ENCODE data around the gene IPCEF1. TPM values are rescaled to one million over a fixed set of nuclear protein-coding genes. Genes with fewer than 3 reads are reported as not detected.
"Not testable (repeated sequence)": the region's sequence is repeated elsewhere in the genome, so short reads cannot be mapped to it uniquely, and the experiment has no call there.

IPCEF1 gene
- total and polyA plus RNA-seq, 4 donors, result 0.46 to 2.8 (median 1.3) TPM

- Histone ChIP-seq H3K4me3 (ENCODE audit: low read depth in 1 of 3, low read length in 3 of 3) (no peak overlapping the region), H3K27me3 (ENCODE audit: control insufficient read depth in 4 of 4, insufficient read depth in 4 of 4, low read length in 3 of 4) (no peaks in the 10 kb centered on the region), H3K9me3 (ENCODE audit: control insufficient read depth in 4 of 4, low read length in 3 of 4) (no peaks in the 10 kb centered on the region), H3K9ac (ENCODE audit: low read depth in 1 of 2, low read length in 2 of 2) (no peak overlapping the region), H3K27ac (ENCODE audit: low read depth in 1 of 2, low read length in 2 of 2) (no peak overlapping the region), H3K4me1 (ENCODE audit: control insufficient read depth in 4 of 4, insufficient read depth in 4 of 4, low read length in 3 of 4) (no peaks in the 10 kb centered on the region), H3K36me3 (ENCODE audit: control insufficient read depth in 4 of 4, insufficient read depth in 3 of 4, low read depth in 1 of 4, low read length in 3 of 4) (no peaks in the 10 kb centered on the region)
- 84% methylated on average over 10 of the region's 10 CpGs for WGBS
- TF ChIP-seq EGR1 (IDR thresholded peaks at IDR 0.05; ENCODE audit: low read depth in 2 of 2), result no peak
- TF ChIP-seq GABPA (IDR thresholded peaks at IDR 0.05 in 1 of 2, conservative IDR thresholded peaks at IDR 0.05 in 1 of 2), result no peak
- TF ChIP-seq YY1 (IDR thresholded peaks at IDR 0.05), result no peak
- TF ChIP-seq, protein P1, sequence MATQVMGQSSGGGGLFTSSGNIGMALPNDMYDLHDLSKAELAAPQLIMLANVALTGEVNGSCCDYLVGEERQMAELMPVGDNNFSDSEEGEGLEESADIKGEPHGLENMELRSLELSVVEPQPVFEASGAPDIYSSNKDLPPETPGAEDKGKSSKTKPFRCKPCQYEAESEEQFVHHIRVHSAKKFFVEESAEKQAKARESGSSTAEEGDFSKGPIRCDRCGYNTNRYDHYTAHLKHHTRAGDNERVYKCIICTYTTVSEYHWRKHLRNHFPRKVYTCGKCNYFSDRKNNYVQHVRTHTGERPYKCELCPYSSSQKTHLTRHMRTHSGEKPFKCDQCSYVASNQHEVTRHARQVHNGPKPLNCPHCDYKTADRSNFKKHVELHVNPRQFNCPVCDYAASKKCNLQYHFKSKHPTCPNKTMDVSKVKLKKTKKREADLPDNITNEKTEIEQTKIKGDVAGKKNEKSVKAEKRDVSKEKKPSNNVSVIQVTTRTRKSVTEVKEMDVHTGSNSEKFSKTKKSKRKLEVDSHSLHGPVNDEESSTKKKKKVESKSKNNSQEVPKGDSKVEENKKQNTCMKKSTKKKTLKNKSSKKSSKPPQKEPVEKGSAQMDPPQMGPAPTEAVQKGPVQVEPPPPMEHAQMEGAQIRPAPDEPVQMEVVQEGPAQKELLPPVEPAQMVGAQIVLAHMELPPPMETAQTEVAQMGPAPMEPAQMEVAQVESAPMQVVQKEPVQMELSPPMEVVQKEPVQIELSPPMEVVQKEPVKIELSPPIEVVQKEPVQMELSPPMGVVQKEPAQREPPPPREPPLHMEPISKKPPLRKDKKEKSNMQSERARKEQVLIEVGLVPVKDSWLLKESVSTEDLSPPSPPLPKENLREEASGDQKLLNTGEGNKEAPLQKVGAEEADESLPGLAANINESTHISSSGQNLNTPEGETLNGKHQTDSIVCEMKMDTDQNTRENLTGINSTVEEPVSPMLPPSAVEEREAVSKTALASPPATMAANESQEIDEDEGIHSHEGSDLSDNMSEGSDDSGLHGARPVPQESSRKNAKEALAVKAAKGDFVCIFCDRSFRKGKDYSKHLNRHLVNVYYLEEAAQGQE (IDR thresholded peaks at IDR 0.05), result no peak
- TF ChIP-seq HNF4G (IDR thresholded peaks at IDR 0.05), result no peak
- TF ChIP-seq, protein P2, sequence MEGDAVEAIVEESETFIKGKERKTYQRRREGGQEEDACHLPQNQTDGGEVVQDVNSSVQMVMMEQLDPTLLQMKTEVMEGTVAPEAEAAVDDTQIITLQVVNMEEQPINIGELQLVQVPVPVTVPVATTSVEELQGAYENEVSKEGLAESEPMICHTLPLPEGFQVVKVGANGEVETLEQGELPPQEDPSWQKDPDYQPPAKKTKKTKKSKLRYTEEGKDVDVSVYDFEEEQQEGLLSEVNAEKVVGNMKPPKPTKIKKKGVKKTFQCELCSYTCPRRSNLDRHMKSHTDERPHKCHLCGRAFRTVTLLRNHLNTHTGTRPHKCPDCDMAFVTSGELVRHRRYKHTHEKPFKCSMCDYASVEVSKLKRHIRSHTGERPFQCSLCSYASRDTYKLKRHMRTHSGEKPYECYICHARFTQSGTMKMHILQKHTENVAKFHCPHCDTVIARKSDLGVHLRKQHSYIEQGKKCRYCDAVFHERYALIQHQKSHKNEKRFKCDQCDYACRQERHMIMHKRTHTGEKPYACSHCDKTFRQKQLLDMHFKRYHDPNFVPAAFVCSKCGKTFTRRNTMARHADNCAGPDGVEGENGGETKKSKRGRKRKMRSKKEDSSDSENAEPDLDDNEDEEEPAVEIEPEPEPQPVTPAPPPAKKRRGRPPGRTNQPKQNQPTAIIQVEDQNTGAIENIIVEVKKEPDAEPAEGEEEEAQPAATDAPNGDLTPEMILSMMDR (IDR thresholded peaks at IDR 0.05; ENCODE audit: low read depth, low read length, missing input control), result no peak
- TF ChIP-seq ATF3 (IDR thresholded peaks at IDR 0.05), result no peak
- no peak for TF ChIP-seq RAD21 (IDR thresholded peaks at IDR 0.05)
- TF ChIP-seq, protein P3, sequence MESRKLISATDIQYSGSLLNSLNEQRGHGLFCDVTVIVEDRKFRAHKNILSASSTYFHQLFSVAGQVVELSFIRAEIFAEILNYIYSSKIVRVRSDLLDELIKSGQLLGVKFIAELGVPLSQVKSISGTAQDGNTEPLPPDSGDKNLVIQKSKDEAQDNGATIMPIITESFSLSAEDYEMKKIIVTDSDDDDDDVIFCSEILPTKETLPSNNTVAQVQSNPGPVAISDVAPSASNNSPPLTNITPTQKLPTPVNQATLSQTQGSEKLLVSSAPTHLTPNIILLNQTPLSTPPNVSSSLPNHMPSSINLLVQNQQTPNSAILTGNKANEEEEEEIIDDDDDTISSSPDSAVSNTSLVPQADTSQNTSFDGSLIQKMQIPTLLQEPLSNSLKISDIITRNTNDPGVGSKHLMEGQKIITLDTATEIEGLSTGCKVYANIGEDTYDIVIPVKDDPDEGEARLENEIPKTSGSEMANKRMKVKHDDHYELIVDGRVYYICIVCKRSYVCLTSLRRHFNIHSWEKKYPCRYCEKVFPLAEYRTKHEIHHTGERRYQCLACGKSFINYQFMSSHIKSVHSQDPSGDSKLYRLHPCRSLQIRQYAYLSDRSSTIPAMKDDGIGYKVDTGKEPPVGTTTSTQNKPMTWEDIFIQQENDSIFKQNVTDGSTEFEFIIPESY (IDR thresholded peaks at IDR 0.05), result no peak
- TF ChIP-seq RXRA (IDR thresholded peaks at IDR 0.05), result no peak
- TF ChIP-seq TAF1 (conservative IDR thresholded peaks at IDR 0.05), result no peak
- no peak for TF ChIP-seq NR2F2 (IDR thresholded peaks at IDR 0.05)
- TF ChIP-seq FOXA2 (IDR thresholded peaks at IDR 0.05), result no peak
- TF ChIP-seq, protein P4, sequence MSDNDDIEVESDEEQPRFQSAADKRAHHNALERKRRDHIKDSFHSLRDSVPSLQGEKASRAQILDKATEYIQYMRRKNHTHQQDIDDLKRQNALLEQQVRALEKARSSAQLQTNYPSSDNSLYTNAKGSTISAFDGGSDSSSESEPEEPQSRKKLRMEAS (IDR thresholded peaks at IDR 0.05), result no peak
- TF ChIP-seq SP1 (IDR thresholded peaks at IDR 0.05), result no peak
- DNase-seq (ENCODE audit: low spot score), result no peak
Measured at GRCh38 chr6:154329350-154330170, 27.0 kb downstream of the IPCEF1 start.

DNA sequence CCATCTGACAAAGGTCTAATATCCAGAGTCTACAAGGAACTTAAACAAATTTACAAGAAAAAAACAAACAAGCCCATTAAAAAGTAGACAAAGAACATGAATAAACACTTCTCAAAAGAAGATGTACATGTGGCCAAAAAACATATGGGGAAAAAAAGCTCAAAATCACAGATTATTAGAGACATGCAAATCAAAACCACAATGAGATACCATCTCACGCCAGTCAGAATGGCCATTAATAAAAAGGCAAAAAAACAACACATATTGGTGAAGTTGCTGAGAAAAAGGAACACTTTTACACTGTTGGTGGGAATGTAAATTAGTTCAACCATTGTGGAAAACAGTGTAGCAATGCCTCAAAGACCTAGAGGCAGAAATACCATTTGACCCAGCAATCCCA lies 29.3 kb downstream of the IPCEF1 start:
- H3K36me3 ChIP-seq (ENCODE audit: control insufficient read depth in 4 of 4, insufficient read depth in 3 of 4, low read depth in 1 of 4, low read length in 3 of 4); H3K4me3 ChIP-seq (ENCODE audit: low read depth in 1 of 3, low read length in 3 of 3); DNase-seq (ENCODE audit: low spot score); H3K4me1 ChIP-seq (ENCODE audit: control insufficient read depth in 4 of 4, insufficient read depth in 4 of 4, low read length in 3 of 4); H3K27ac ChIP-seq (ENCODE audit: low read depth in 1 of 2, low read length in 2 of 2); H3K9me3 ChIP-seq (ENCODE audit: control insufficient read depth in 4 of 4, low read length in 3 of 4); H3K27me3 ChIP-seq (ENCODE audit: control insufficient read depth in 4 of 4, insufficient read depth in 4 of 4, low read length in 3 of 4); H3K9ac ChIP-seq (ENCODE audit: low read depth in 1 of 2, low read length in 2 of 2): not testable (repeated sequence)
- WGBS, result 97% methylated on average over 1 of the region's 1 CpG

Measured in liver (tissue), 9 donors.